ENCODE results near the gene IRGC. TPM values are rescaled to one million over a fixed set of nuclear protein-coding genes. Genes with fewer than 3 reads are reported as not detected.

The IRGC gene
- total RNA-seq, 2 experiments from 2014 or later, result not detected

DNA sequence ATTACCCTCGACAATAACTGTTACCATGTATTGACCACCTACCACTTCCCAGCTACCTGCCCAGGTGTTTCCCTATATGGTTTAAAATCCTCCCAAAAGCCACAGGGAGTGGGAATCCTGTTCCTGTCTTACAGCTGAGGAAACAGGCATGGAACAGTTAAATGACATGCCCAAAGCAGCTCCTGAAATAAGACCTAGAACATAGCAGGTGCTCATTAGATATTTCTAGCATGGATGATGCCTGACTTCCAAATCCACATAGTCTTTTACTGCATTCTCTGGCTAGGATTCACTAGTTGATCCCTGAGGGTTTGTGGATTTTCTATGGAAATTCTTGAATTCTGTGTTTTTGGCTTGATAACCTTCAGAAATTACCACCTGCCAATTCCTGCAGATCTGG lies 51.9 kb downstream of the IRGC start:
- ATAC-seq (ENCODE audit: poor library complexity), result no peak
- Histone ChIP-seq H3K4me1 (ENCODE audit: insufficient read depth, low read length) (peaks cover 45% of the 10 kb centered on the region), H3K27me3 (ENCODE audit: control insufficient read depth in 1 of 2, insufficient read depth in 2 of 2, low read length in 2 of 2) (no peaks in the 10 kb centered on the region), H3K36me3 (ENCODE audit: insufficient read depth, low read length) (peaks cover 56% of the 10 kb centered on the region), H3K4me3 (ENCODE audit: low read length) (no peak overlapping the region), H3K27ac (ENCODE audit: low read depth in 1 of 2, low read length in 2 of 2) (no peak overlapping the region), H3K9me3 (ENCODE audit: control insufficient read depth in 1 of 2, insufficient read depth in 1 of 2, low read length in 2 of 2) (no peaks in the 10 kb centered on the region)
- no peak for DNase-seq
- Mint-ChIP-seq H3K36me3 (ENCODE audit: low read depth) (peaks cover 38% of the 10 kb centered on the region), H3K9me3 (no peaks in the 10 kb centered on the region), H3K4me1 (ENCODE audit: low read depth) (peaks cover 26% of the 10 kb centered on the region), H3K27ac (peak overlapping the region; percentile 86), H3K27me3 (no peaks in the 10 kb centered on the region), H3K4me3 (no peak overlapping the region)
- ChIA-PET CTCF (interaction anchor here (0.9 to 1.6 kb wide), 2 partner anchors 19 to 42 kb away, joined by 3 read pairs; no protein-coding TSS in a partner anchor), POLR2A (interaction anchor here (1.1 to 2.1 kb wide), 2 partner anchors 9 to 13 kb away, joined by 4 to 10 read pairs; partner anchors contain the start of gene SMG9)
- TF ChIP-seq, protein P1, sequence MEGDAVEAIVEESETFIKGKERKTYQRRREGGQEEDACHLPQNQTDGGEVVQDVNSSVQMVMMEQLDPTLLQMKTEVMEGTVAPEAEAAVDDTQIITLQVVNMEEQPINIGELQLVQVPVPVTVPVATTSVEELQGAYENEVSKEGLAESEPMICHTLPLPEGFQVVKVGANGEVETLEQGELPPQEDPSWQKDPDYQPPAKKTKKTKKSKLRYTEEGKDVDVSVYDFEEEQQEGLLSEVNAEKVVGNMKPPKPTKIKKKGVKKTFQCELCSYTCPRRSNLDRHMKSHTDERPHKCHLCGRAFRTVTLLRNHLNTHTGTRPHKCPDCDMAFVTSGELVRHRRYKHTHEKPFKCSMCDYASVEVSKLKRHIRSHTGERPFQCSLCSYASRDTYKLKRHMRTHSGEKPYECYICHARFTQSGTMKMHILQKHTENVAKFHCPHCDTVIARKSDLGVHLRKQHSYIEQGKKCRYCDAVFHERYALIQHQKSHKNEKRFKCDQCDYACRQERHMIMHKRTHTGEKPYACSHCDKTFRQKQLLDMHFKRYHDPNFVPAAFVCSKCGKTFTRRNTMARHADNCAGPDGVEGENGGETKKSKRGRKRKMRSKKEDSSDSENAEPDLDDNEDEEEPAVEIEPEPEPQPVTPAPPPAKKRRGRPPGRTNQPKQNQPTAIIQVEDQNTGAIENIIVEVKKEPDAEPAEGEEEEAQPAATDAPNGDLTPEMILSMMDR (IDR thresholded peaks at IDR 0.05), result no peak
- intact Hi-C loops (cut with DNase I, micrococcal nuclease), result loop anchor here in 1 of 2 experiments (2.0 kb wide), 1 partner anchor 17 kb away; no protein-coding TSS in a partner anchor

DNA sequence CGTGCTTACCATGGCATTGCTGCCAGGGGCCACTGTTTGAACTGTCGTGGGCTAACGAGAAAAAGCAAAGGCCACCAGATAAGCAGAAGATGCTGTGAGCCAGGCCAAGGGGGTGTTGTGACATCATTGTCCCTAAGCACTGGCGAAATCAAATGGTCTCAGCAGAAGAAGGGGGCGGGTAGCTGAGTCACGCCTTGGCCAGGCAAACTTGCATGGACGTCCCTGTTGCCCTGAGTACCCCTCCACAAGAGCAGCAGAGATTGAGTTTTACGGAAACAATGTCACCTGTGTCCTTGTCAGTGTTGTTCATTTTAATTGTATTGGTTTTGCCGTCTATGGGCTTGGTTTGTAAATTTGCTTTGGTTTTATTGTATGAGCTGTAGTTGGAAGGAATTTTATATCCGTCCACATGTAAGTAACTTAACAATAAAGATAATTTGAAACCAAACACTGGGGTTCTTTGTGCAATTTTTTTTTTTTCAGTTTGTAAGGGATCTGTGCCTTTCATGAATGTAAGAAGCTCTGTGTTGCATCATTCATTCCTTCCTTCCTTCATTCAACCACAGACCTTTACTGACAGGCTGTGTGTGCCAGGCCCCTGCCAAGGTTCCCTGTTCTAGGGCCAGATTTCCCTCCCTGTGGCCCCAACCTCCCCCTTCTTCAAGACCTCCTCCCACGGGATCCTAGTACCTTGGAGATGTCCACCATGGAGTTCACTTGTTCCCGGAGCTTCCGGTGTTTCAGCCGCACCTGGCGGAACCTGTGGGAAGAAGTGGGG lies 52.6 kb downstream of the IRGC start:
- ChIA-PET CTCF (interaction anchor here (0.9 to 1.6 kb wide), 3 partner anchors 19 to 41 kb away, joined by 3 read pairs; no protein-coding TSS in a partner anchor), POLR2A (interaction anchor here (1.1 to 2.1 kb wide), 2 partner anchors 9 to 14 kb away, joined by 4 to 10 read pairs; partner anchors contain the start of gene SMG9)
- Mint-ChIP-seq H3K36me3 (ENCODE audit: low read depth) (peaks cover 44% of the 10 kb centered on the region), H3K4me3 (no peak overlapping the region), H3K27me3 (no peaks in the 10 kb centered on the region), H3K27ac (peak overlapping the region; percentile 39), H3K9me3 (no peaks in the 10 kb centered on the region), H3K4me1 (ENCODE audit: low read depth) (peaks cover 26% of the 10 kb centered on the region)
- H3K27ac ChIP-seq (ENCODE audit: low read depth in 1 of 2, low read length in 2 of 2), result no peak overlapping the region
- H3K36me3 ChIP-seq (ENCODE audit: insufficient read depth, low read length), result peaks cover 62% of the 10 kb centered on the region
- H3K4me3 ChIP-seq (ENCODE audit: low read length), result no peak overlapping the region
- H3K9me3 ChIP-seq (ENCODE audit: control insufficient read depth in 1 of 2, insufficient read depth in 1 of 2, low read length in 2 of 2), result no peaks in the 10 kb centered on the region
- TF ChIP-seq, protein P1 (IDR thresholded peaks at IDR 0.05), result no peak
- peaks cover 42% of the 10 kb centered on the region for H3K4me1 ChIP-seq (ENCODE audit: insufficient read depth, low read length)
- no peak for ATAC-seq (ENCODE audit: poor library complexity)
- H3K27me3 ChIP-seq (ENCODE audit: control insufficient read depth in 1 of 2, insufficient read depth in 2 of 2, low read length in 2 of 2), result no peaks in the 10 kb centered on the region
- DNase-seq, result peak in 2 of 14 experiments; percentile 53 to 64
- intact Hi-C loops (cut with DNase I, micrococcal nuclease), result no loop called here

DNA sequence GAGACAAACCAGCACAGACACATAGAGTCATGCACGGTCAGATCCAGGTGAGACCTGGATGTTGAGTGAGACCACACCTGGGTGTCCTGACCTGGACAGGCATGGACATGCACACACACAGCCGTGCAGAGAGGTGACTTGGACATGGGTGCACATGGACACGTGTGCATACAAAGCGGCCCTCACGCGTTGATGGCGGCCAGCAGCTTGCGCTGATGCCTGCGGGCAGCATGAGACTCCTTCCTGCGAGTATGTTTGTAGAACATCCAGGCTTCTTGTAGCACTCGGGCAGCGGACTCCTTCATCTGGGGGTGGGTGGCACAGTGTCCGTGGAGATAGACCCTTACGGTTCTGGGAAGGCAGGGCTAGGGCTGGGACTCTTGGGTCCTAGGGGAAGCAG lies 53.4 kb downstream of the IRGC start:
- intact Hi-C loops (cut with DNase I, micrococcal nuclease), result no loop called here

More for the DNA sequence above, 53.4 kb downstream of the IRGC start:
- Histone ChIP-seq H3K4me1 (ENCODE audit: insufficient read depth, low read length) (peaks cover 34% of the 10 kb centered on the region), H3K9me3 (ENCODE audit: control insufficient read depth in 1 of 2, insufficient read depth in 1 of 2, low read length in 2 of 2) (no peaks in the 10 kb centered on the region), H3K27ac (ENCODE audit: low read depth in 1 of 2, low read length in 2 of 2) (no peak overlapping the region), H3K4me3 (ENCODE audit: low read length) (no peak overlapping the region), H3K36me3 (ENCODE audit: insufficient read depth, low read length) (peaks cover 68% of the 10 kb centered on the region), H3K27me3 (ENCODE audit: control insufficient read depth in 1 of 2, insufficient read depth in 2 of 2, low read length in 2 of 2) (no peaks in the 10 kb centered on the region)
- TF ChIP-seq, protein P1 (IDR thresholded peaks at IDR 0.05), result no peak
- Mint-ChIP-seq H3K27ac (peak overlapping the region; percentile 39), H3K36me3 (ENCODE audit: low read depth) (peaks cover 47% of the 10 kb centered on the region), H3K4me1 (ENCODE audit: low read depth) (peaks cover 26% of the 10 kb centered on the region), H3K9me3 (no peaks in the 10 kb centered on the region), H3K27me3 (no peaks in the 10 kb centered on the region), H3K4me3 (no peak overlapping the region)
- ATAC-seq (ENCODE audit: poor library complexity) (no peak), DNase-seq (no peak)
- POLR2A ChIA-PET, result interaction anchor here (1.0 to 2.1 kb wide), 2 partner anchors 8 to 15 kb away, joined by 5 to 10 read pairs; partner anchors contain the start of gene SMG9
- CTCF ChIA-PET, result interaction anchor here (1.2 kb wide), 1 partner anchor 24 kb away, joined by 3 read pairs; no protein-coding TSS in a partner anchor

Other genes with a start within 250 kb of the IRGC start
- gene PHLDB3, start 211.3 kb upstream of the IRGC start, total RNA-seq, result 10 to 100 TPM; 75.1 to 77.4 TPM
- 10 to 100 TPM; 20.2 to 21.7 TPM for gene ETHE1, start 188.9 kb upstream of the IRGC start, total RNA-seq
- 1 to 10 TPM; 2.6 to 2.7 TPM for gene ZNF575, start 182.9 kb upstream of the IRGC start, total RNA-seq
- 10 to 100 TPM; 25.1 to 26.2 TPM for gene XRCC1, start 140.5 kb upstream of the IRGC start, total RNA-seq
- gene PINLYP, start 140.3 kb upstream of the IRGC start, total RNA-seq, result not detected
- 10 to 100 TPM; 28.9 to 29.8 TPM for gene IRGQ, start 119.9 kb upstream of the IRGC start, total RNA-seq
- 1 to 10 TPM; 4.1 to 4.8 TPM for gene ZNF576, start 119.5 kb upstream of the IRGC start, total RNA-seq
- gene SRRM5, start 104.0 kb upstream of the IRGC start, total RNA-seq, result under 1 TPM; 0.25 to 0.56 TPM
- gene ZNF428, start 96.4 kb upstream of the IRGC start, total RNA-seq, result 10 to 100 TPM; 22.3 to 24.8 TPM
- gene CADM4, start 76.2 kb upstream of the IRGC start, total RNA-seq, result under 1 TPM; 0.28 to 0.36 TPM
- gene PLAUR, start 45.9 kb upstream of the IRGC start, total RNA-seq, result 10 to 100 TPM; 19.6 to 21.1 TPM
- gene SMG9, start 38.9 kb downstream of the IRGC start, total RNA-seq, result 10 to 100 TPM; 34.7 to 38.2 TPM
- 10 to 100 TPM in 1 of 2 experiments, 1 to 10 TPM in 1; 9.7 to 10.4 TPM for gene KCNN4, start 64.9 kb downstream of the IRGC start, total RNA-seq
- not detected for gene LYPD5, start 86.4 kb downstream of the IRGC start, total RNA-seq
- 1 to 10 TPM; 2.3 to 3.7 TPM for gene ZNF283, start 111.2 kb downstream of the IRGC start, total RNA-seq
- under 1 TPM; 0.58 to 0.64 TPM for gene ZNF404, start 167.9 kb downstream of the IRGC start, total RNA-seq
- gene ZNF45, start 219.2 kb downstream of the IRGC start, total RNA-seq, result 1 to 10 TPM; 4.0 to 4.6 TPM
- gene ZNF221, start 235.2 kb downstream of the IRGC start, total RNA-seq, result under 1 TPM; 0.34 to 0.41 TPM